Mesothelial cell of epicardium (in vitro differentiated cells): ENCODE results near the gene GRAP. TPM values are rescaled to one million over a fixed set of nuclear protein-coding genes. Genes with fewer than 3 reads are reported as not detected.
A peak's percentile ranks its signal among the peaks of the same experiment; 100 is the strongest.

Source experiments
- DNase-seq, 2 experiments: peaks; one replicate each; pipeline ENCODE4 v3.0.0; 2021; ENCODE audit warnings: low spot score in 2 of 2; ENCODE audit not compliant: unreplicated experiment in 2 of 2
- H3K27ac Mint-ChIP-seq: 2 replicates; pipeline ENCODE4 v1.8.0; 2021; ENCODE audit warnings: mixed read lengths
- H3K27me3 Mint-ChIP-seq: 2 replicates; pipeline ENCODE4 v1.8.0; 2021; ENCODE audit warnings: low read depth, mixed read lengths
- H3K36me3 Mint-ChIP-seq: 2 replicates; pipeline ENCODE4 v1.8.0; 2021; ENCODE audit warnings: mixed read lengths
- H3K4me1 Mint-ChIP-seq: 2 replicates; pipeline ENCODE4 v1.8.0; 2021; ENCODE audit warnings: mixed read lengths
- H3K4me3 Mint-ChIP-seq: 2 replicates; pipeline ENCODE4 v1.8.0; 2021; ENCODE audit warnings: mild to moderate bottlenecking, moderate library complexity, mixed read lengths
- H3K9me3 Mint-ChIP-seq: 2 replicates; pipeline ENCODE4 v1.8.0; 2021; ENCODE audit warnings: mixed read lengths
- CTCF ChIP-seq: fragments of 200-600 bp; sonication (generic); IDR thresholded peaks from one replicate; pipeline ENCODE4 v1.5.0; 2021; ENCODE audit warnings: antibody characterized with exemption; ENCODE audit not compliant: unreplicated experiment
- total RNA-seq: library from RNA; stranded (reverse); gene quantifications from 3 replicates; pipeline ENCODE4 v1.2.1, GENCODE V29; 2021

Gene GRAP
- total RNA-seq, 1 donor from 2014 or later: 1.8 TPM

- no peaks in the 10 kb centered on the region for H3K27me3 Mint-ChIP-seq
- DNase-seq: no peak
- no peak for TF ChIP-seq CTCF
- peaks cover 11% of the 10 kb centered on the region for H3K36me3 Mint-ChIP-seq
- H3K4me1 Mint-ChIP-seq: peaks cover 30% of the 10 kb centered on the region
- no peak overlapping the region for H3K4me3 Mint-ChIP-seq
- peaks cover 6% of the 10 kb centered on the region for H3K9me3 Mint-ChIP-seq
- peak overlapping the region; percentile 16 for H3K27ac Mint-ChIP-seq
Observed at GRCh38 chr17:19000531-19001325, 46.0 kb downstream of the GRAP start.

- TF ChIP-seq CTCF: no peak
- DNase-seq: no peak
- Mint-ChIP-seq H3K27ac (no peak overlapping the region), H3K4me3 (no peak overlapping the region), H3K27me3 (no peaks in the 10 kb centered on the region), H3K4me1 (peaks cover 30% of the 10 kb centered on the region), H3K9me3 (peaks cover 12% of the 10 kb centered on the region), H3K36me3 (peaks cover 16% of the 10 kb centered on the region)
Observed at GRCh38 chr17:18999911-19000310, 46.8 kb downstream of the GRAP start.

GRCh38 chr17:18999394-18999793 is 47.4 kb downstream of the GRAP start:
- H3K36me3 Mint-ChIP-seq: peaks cover 18% of the 10 kb centered on the region
- no peak overlapping the region for H3K4me3 Mint-ChIP-seq
- H3K27ac Mint-ChIP-seq: no peak overlapping the region
- H3K27me3 Mint-ChIP-seq: no peaks in the 10 kb centered on the region
- peaks cover 30% of the 10 kb centered on the region for H3K4me1 Mint-ChIP-seq
- TF ChIP-seq CTCF: no peak
- DNase-seq: no peak
- H3K9me3 Mint-ChIP-seq: peaks cover 13% of the 10 kb centered on the region

- Mint-ChIP-seq H3K36me3 (peaks cover 18% of the 10 kb centered on the region), H3K4me1 (peaks cover 31% of the 10 kb centered on the region), H3K27me3 (no peaks in the 10 kb centered on the region), H3K27ac (no peak overlapping the region), H3K4me3 (no peak overlapping the region), H3K9me3 (peaks cover 13% of the 10 kb centered on the region)
- no peak for TF ChIP-seq CTCF
- DNase-seq: no peak
Observed at GRCh38 chr17:18997650-18998196, 49.0 kb downstream of the GRAP start.

GRCh38 chr17:18996458-18996857 is 50.3 kb downstream of the GRAP start:
- Mint-ChIP-seq H3K27me3 (no peaks in the 10 kb centered on the region), H3K4me1 (peaks cover 20% of the 10 kb centered on the region), H3K4me3 (no peak overlapping the region), H3K9me3 (peaks cover 13% of the 10 kb centered on the region), H3K36me3 (peaks cover 18% of the 10 kb centered on the region), H3K27ac (no peak overlapping the region)
- TF ChIP-seq CTCF: no peak
- no peak for DNase-seq
